ENCODE measurements around the gene SFXN3.

The SFXN3 gene

GRCh38 chr10:101087965-101088364, 56.9 kb downstream of the SFXN3 start:
- no peak overlapping the region for H3K4me3 ChIP-seq (ENCODE audit: low read length)
- TF ChIP-seq CTCF (IDR thresholded peaks at IDR 0.05; ENCODE audit: low read depth, low read length, poor library complexity, severe bottlenecking) (no peak), EZH2phosphoT487 (IDR thresholded peaks at IDR 0.05; ENCODE audit: borderline replicate concordance, low read length) (no peak)
- H3K9me2 ChIP-seq (replicated peaks; ENCODE audit: control insufficient read depth, low read length) = no peaks in the 10 kb centered on the region
- H3K79me2 ChIP-seq (ENCODE audit: control insufficient read depth, low read length) = no peaks in the 10 kb centered on the region
- no peaks in the 10 kb centered on the region for H3F3A ChIP-seq (ENCODE audit: control insufficient read depth, insufficient read depth)
- no peaks in the 10 kb centered on the region for H3K9me3 ChIP-seq (ENCODE audit: control insufficient read depth, insufficient read depth, low read length)
- H3K36me3 ChIP-seq (ENCODE audit: control insufficient read depth, low read length) = no peaks in the 10 kb centered on the region
- no peak overlapping the region for H3K27ac ChIP-seq (ENCODE audit: low read depth, low read length)
- H3K4me1 ChIP-seq (ENCODE audit: control insufficient read depth, low read length) = no peaks in the 10 kb centered on the region
- no peak overlapping the region for H3K4me2 ChIP-seq (ENCODE audit: low read length)
- no peaks in the 10 kb centered on the region for H4K20me1 ChIP-seq (ENCODE audit: control insufficient read depth, insufficient read depth, low read depth, low read length)
- H3K27me3 ChIP-seq (ENCODE audit: control insufficient read depth, low read length) = peaks cover 59% of the 10 kb centered on the region

- Histone ChIP-seq H3K4me1 (ENCODE audit: control insufficient read depth, low read length) (no peaks in the 10 kb centered on the region), H3K27me3 (ENCODE audit: control insufficient read depth, low read length) (peaks cover 62% of the 10 kb centered on the region), H3K36me3 (ENCODE audit: control insufficient read depth, low read length) (no peaks in the 10 kb centered on the region), H4K20me1 (ENCODE audit: control insufficient read depth, insufficient read depth, low read depth, low read length) (no peaks in the 10 kb centered on the region), H3K79me2 (ENCODE audit: control insufficient read depth, low read length) (no peaks in the 10 kb centered on the region), H3K27ac (ENCODE audit: low read depth, low read length) (no peak overlapping the region), H3F3A (ENCODE audit: control insufficient read depth, insufficient read depth) (no peaks in the 10 kb centered on the region), H3K4me3 (ENCODE audit: low read length) (no peak overlapping the region), H3K9me2 (replicated peaks; ENCODE audit: control insufficient read depth, low read length) (no peaks in the 10 kb centered on the region), H3K4me2 (ENCODE audit: low read length) (no peak overlapping the region), H3K9me3 (ENCODE audit: control insufficient read depth, insufficient read depth, low read length) (no peaks in the 10 kb centered on the region)
- TF ChIP-seq CTCF (IDR thresholded peaks at IDR 0.05; ENCODE audit: low read depth, low read length, poor library complexity, severe bottlenecking) = no peak
- TF ChIP-seq EZH2phosphoT487 (IDR thresholded peaks at IDR 0.05; ENCODE audit: borderline replicate concordance, low read length) = no peak
Observed at GRCh38 chr10:101089520-101090299, 58.7 kb downstream of the SFXN3 start.

GRCh38 chr10:101090597-101090996, 59.6 kb downstream of the SFXN3 start:
- Histone ChIP-seq H3K27me3 (ENCODE audit: control insufficient read depth, low read length) (peaks cover 53% of the 10 kb centered on the region), H3K27ac (ENCODE audit: low read depth, low read length) (no peak overlapping the region), H3K79me2 (ENCODE audit: control insufficient read depth, low read length) (no peaks in the 10 kb centered on the region), H3K4me1 (ENCODE audit: control insufficient read depth, low read length) (peaks cover 5% of the 10 kb centered on the region), H3K9me3 (ENCODE audit: control insufficient read depth, insufficient read depth, low read length) (no peaks in the 10 kb centered on the region), H3F3A (ENCODE audit: control insufficient read depth, insufficient read depth) (no peaks in the 10 kb centered on the region), H4K20me1 (ENCODE audit: control insufficient read depth, insufficient read depth, low read depth, low read length) (no peaks in the 10 kb centered on the region), H3K9me2 (replicated peaks; ENCODE audit: control insufficient read depth, low read length) (no peaks in the 10 kb centered on the region), H3K36me3 (ENCODE audit: control insufficient read depth, low read length) (no peaks in the 10 kb centered on the region), H3K4me2 (ENCODE audit: low read length) (no peak overlapping the region), H3K4me3 (ENCODE audit: low read length) (no peak overlapping the region)
- TF ChIP-seq EZH2phosphoT487 (IDR thresholded peaks at IDR 0.05; ENCODE audit: borderline replicate concordance, low read length) = no peak
- TF ChIP-seq CTCF (IDR thresholded peaks at IDR 0.05; ENCODE audit: low read depth, low read length, poor library complexity, severe bottlenecking) = no peak

All from DOHH2 (cell line).